ENCODE measurements around the gene SLC9A4. TPM values are rescaled to one million over a fixed set of nuclear protein-coding genes. Genes with fewer than 3 reads are reported as not detected.
A peak's percentile ranks its signal among the peaks of the same experiment; 100 is the strongest.

SLC9A4 gene
- total and polyA plus RNA-seq, 9 of the 15 experiments (the other 6 are each of a cell fraction or from before 2014, with no cell fraction given): 0.04 to 0.15 (median 0.04) TPM; not detected in 5

DNA sequence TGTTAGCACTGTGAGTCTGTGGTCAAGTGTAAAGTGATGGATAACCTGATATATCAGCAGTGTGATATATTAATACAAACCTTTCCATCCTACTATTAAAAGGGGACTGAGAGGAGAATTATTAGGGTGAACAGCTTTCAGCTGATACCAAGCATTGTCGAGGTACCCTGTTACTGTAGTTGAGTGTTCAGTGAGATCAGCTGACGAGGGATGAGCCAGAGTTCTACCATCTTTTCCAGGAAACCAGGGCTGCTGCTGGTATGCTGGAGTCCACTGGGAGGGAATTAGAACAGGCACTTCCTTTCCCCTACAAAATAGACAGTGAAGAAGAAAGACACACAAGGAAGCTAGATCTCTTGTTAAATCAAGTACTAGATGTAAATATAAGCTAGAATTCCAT lies 49.7 kb upstream of the SLC9A4 start (continued):
- TF ChIP-seq HDAC6 (IDR thresholded peaks at IDR 0.05; ENCODE audit: low read depth, low read length) (no peak), RBM14 (IDR thresholded peaks at IDR 0.05; ENCODE audit: borderline replicate concordance, insufficient read depth, low read depth, low read length) (no peak), KDM1A (IDR thresholded peaks at IDR 0.05) (no peak), GATA2 (CRISPR knock-in tag; IDR thresholded peaks at IDR 0.05) (no peak), TBL1XR1 (IDR thresholded peaks at IDR 0.05; ENCODE audit: low read length in 2 of 2) (no peak), SP2 (IDR thresholded peaks at IDR 0.05; ENCODE audit: extremely low read depth, low read depth, low read length, poor library complexity, severe bottlenecking) (no peak), KDM5B (IDR thresholded peaks at IDR 0.05; ENCODE audit: insufficient replicate concordance, low read depth, low read length) (no peak), SRSF9 (IDR thresholded peaks at IDR 0.05; ENCODE audit: borderline replicate concordance, low read depth, low read length) (no peak)
- TF ChIP-seq, protein P1, sequence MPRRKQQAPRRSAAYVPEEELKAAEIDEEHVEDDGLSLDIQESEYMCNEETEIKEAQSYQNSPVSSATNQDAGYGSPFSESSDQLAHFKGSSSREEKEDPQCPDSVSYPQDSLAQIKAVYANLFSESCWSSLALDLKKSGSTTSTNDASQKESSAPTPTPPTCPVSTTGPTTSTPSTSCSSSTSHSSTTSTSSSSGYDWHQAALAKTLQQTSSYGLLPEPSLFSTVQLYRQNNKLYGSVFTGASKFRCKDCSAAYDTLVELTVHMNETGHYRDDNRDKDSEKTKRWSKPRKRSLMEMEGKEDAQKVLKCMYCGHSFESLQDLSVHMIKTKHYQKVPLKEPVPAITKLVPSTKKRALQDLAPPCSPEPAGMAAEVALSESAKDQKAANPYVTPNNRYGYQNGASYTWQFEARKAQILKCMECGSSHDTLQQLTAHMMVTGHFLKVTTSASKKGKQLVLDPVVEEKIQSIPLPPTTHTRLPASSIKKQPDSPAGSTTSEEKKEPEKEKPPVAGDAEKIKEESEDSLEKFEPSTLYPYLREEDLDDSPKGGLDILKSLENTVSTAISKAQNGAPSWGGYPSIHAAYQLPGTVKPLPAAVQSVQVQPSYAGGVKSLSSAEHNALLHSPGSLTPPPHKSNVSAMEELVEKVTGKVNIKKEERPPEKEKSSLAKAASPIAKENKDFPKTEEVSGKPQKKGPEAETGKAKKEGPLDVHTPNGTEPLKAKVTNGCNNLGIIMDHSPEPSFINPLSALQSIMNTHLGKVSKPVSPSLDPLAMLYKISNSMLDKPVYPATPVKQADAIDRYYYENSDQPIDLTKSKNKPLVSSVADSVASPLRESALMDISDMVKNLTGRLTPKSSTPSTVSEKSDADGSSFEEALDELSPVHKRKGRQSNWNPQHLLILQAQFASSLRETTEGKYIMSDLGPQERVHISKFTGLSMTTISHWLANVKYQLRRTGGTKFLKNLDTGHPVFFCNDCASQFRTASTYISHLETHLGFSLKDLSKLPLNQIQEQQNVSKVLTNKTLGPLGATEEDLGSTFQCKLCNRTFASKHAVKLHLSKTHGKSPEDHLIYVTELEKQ (CRISPR knock-in tag; IDR thresholded peaks at IDR 0.05): peak; percentile 84
- TF ChIP-seq, protein P2, sequence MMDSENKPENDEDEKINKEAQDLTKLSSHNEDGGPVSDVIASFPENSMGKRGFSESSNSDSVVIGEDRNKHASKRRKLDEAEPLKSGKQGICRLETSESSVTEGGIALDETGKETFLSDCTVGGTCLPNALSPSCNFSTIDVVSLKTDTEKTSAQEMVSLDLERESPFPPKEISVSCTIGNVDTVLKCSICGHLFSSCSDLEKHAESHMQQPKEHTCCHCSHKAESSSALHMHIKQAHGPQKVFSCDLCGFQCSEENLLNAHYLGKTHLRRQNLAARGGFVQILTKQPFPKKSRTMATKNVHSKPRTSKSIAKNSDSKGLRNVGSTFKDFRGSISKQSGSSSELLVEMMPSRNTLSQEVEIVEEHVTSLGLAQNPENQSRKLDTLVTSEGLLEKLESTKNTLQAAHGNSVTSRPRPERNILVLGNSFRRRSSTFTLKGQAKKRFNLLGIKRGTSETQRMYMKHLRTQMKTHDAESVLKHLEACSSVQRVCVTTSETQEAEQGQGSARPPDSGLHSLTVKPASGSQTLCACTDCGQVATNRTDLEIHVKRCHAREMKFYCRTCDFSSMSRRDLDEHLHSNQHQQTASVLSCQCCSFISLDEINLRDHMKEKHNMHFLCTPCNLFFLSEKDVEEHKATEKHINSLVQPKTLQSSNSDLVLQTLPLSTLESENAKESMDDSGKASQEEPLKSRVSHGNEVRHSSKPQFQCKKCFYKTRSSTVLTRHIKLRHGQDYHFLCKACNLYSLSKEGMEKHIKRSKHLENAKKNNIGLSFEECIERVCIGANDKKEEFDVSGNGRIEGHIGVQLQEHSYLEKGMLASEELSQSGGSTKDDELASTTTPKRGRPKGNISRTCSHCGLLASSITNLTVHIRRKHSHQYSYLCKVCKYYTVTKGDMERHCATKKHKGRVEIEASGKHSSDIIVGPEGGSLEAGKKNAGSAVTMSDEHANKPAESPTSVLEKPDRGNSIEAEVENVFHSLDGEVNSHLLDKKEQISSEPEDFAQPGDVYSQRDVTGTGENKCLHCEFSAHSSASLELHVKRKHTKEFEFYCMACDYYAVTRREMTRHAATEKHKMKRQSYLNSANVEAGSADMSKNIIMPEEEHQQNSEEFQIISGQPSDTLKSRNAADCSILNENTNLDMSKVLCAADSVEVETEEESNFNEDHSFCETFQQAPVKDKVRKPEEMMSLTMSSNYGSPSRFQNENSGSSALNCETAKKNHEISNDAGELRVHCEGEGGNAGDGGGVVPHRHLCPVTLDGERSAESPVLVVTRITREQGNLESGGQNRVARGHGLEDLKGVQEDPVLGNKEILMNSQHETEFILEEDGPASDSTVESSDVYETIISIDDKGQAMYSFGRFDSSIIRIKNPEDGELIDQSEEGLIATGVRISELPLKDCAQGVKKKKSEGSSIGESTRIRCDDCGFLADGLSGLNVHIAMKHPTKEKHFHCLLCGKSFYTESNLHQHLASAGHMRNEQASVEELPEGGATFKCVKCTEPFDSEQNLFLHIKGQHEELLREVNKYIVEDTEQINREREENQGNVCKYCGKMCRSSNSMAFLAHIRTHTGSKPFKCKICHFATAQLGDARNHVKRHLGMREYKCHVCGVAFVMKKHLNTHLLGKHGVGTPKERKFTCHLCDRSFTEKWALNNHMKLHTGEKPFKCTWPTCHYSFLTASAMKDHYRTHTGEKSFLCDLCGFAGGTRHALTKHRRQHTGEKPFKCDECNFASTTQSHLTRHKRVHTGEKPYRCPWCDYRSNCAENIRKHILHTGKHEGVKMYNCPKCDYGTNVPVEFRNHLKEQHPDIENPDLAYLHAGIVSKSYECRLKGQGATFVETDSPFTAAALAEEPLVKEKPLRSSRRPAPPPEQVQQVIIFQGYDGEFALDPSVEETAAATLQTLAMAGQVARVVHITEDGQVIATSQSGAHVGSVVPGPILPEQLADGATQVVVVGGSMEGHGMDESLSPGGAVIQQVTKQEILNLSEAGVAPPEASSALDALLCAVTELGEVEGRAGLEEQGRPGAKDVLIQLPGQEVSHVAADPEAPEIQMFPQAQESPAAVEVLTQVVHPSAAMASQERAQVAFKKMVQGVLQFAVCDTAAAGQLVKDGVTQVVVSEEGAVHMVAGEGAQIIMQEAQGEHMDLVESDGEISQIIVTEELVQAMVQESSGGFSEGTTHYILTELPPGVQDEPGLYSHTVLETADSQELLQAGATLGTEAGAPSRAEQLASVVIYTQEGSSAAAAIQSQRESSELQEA (IDR thresholded peaks at IDR 0.05; ENCODE audit: low read depth): no peak
- TF ChIP-seq, protein P3, sequence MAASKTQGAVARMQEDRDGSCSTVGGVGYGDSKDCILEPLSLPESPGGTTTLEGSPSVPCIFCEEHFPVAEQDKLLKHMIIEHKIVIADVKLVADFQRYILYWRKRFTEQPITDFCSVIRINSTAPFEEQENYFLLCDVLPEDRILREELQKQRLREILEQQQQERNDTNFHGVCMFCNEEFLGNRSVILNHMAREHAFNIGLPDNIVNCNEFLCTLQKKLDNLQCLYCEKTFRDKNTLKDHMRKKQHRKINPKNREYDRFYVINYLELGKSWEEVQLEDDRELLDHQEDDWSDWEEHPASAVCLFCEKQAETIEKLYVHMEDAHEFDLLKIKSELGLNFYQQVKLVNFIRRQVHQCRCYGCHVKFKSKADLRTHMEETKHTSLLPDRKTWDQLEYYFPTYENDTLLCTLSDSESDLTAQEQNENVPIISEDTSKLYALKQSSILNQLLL (CRISPR knock-in tag; IDR thresholded peaks at IDR 0.05; ENCODE audit: borderline replicate concordance): no peak
- TF ChIP-seq, protein P4, sequence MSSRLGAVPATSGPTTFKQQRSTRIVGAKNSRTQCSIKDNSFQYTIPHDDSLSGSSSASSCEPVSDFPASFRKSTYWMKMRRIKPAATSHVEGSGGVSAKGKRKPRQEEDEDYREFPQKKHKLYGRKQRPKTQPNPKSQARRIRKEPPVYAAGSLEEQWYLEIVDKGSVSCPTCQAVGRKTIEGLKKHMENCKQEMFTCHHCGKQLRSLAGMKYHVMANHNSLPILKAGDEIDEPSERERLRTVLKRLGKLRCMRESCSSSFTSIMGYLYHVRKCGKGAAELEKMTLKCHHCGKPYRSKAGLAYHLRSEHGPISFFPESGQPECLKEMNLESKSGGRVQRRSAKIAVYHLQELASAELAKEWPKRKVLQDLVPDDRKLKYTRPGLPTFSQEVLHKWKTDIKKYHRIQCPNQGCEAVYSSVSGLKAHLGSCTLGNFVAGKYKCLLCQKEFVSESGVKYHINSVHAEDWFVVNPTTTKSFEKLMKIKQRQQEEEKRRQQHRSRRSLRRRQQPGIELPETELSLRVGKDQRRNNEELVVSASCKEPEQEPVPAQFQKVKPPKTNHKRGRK (tag; IDR thresholded peaks at IDR 0.05): no peak

All from K562 (cell line).